NCI-H2029 (cell line): ENCODE measurements around the gene DHX9.

Source experiments
- DNase-seq: peaks from one replicate; lab custom pipeline; 2025; lab: John Stamatoyannopoulos, UW

DHX9 gene

GRCh38 chr1:182841368-182841988 lies 2.3 kb downstream of the DHX9 start:
- DNase-seq, result no peak

GRCh38 chr1:182842265-182842664 lies 3.1 kb downstream of the DHX9 start:
- DNase-seq, result no peak

- no peak for DNase-seq
Measured at GRCh38 chr1:182845379-182845778, 6.2 kb downstream of the DHX9 start.

- no peak for DNase-seq
Measured at GRCh38 chr1:182845894-182846293, 6.7 kb downstream of the DHX9 start.

GRCh38 chr1:182847105-182847504 lies 8.0 kb downstream of the DHX9 start:
- DNase-seq, result no peak

GRCh38 chr1:182848736-182849135 lies 9.6 kb downstream of the DHX9 start:
- DNase-seq, result no peak

GRCh38 chr1:182850319-182850718 lies 11.2 kb downstream of the DHX9 start:
- no peak for DNase-seq

- DNase-seq, result no peak
Measured at GRCh38 chr1:182851825-182852224, 12.7 kb downstream of the DHX9 start.

GRCh38 chr1:182855911-182856310 lies 16.8 kb downstream of the DHX9 start:
- no peak for DNase-seq

- DNase-seq, result no peak
Measured at GRCh38 chr1:182857212-182857611, 18.1 kb downstream of the DHX9 start.

GRCh38 chr1:182860658-182861057 lies 21.5 kb downstream of the DHX9 start:
- no peak for DNase-seq

- no peak for DNase-seq
Measured at GRCh38 chr1:182861994-182862393, 22.8 kb downstream of the DHX9 start.

GRCh38 chr1:182862827-182863226 lies 23.7 kb downstream of the DHX9 start:
- no peak for DNase-seq

GRCh38 chr1:182863940-182864339 lies 24.8 kb downstream of the DHX9 start:
- no peak for DNase-seq

- DNase-seq, result no peak
Measured at GRCh38 chr1:182867861-182868260, 28.7 kb downstream of the DHX9 start.

GRCh38 chr1:182869241-182869666 lies 30.1 kb downstream of the DHX9 start:
- DNase-seq, result no peak

GRCh38 chr1:182872881-182873280 lies 33.7 kb downstream of the DHX9 start:
- no peak for DNase-seq

GRCh38 chr1:182875889-182876288 lies 36.7 kb downstream of the DHX9 start:
- DNase-seq, result no peak

- no peak for DNase-seq
Measured at GRCh38 chr1:182877331-182877730, 38.2 kb downstream of the DHX9 start.

GRCh38 chr1:182877842-182878241 lies 38.7 kb downstream of the DHX9 start:
- DNase-seq, result no peak

- no peak for DNase-seq
Measured at GRCh38 chr1:182884872-182885271, 45.7 kb downstream of the DHX9 start.

- no peak for DNase-seq
Measured at GRCh38 chr1:182885591-182885990, 46.4 kb downstream of the DHX9 start.

GRCh38 chr1:182886985-182887384 lies 47.8 kb downstream of the DHX9 start:
- DNase-seq, result no peak

GRCh38 chr1:182888736-182889531 lies 49.8 kb downstream of the DHX9 start:
- DNase-seq, result no peak
